ENCODE results near the gene SMARCC2. TPM values are rescaled to one million over a fixed set of nuclear protein-coding genes. Genes with fewer than 3 reads are reported as not detected.

The SMARCC2 gene
- total RNA-seq, 1 experiment from 2014 or later, result 150 TPM

DNA sequence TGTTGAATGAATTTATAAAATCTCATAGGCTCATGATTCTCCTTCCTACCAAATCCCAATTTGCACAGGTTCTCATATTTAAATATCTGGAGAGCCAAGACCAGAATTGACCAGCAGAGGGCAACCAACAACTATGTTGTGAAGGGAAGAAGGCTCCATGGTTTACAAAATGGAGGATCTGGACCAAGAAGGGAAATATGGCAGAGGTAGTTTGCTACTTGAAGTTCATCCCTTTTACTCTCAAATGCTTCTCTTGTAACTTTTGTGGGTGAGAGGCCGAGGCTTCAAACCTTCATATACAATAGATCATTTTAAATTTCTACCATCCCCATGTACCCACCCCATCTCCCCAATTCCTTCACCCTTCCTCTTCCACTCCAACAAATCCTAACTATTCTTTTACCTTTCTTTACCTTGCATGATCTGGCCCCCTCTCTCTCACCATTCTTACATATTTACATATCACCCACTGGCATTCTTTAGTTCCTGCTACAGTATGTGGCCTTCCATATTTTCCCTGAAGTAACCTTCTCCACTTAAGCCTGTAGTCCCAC is 3.8 kb upstream of the SMARCC2 start:
- Mint-ChIP-seq H3K36me3 (ENCODE audit: insufficient read depth, unreplicated experiment) (peaks cover 29% of the 10 kb centered on the region), H3K9me3 (ENCODE audit: low read depth, unreplicated experiment) (no peaks in the 10 kb centered on the region), H3K4me1 (ENCODE audit: low read depth, unreplicated experiment) (peaks cover 34% of the 10 kb centered on the region), H3K27me3 (ENCODE audit: unreplicated experiment) (no peaks in the 10 kb centered on the region), H3K27ac (ENCODE audit: unreplicated experiment) (peak overlapping the region; percentile 8), H3K4me3 (ENCODE audit: low read depth, unreplicated experiment) (no peak overlapping the region)
- TF ChIP-seq, protein P1, sequence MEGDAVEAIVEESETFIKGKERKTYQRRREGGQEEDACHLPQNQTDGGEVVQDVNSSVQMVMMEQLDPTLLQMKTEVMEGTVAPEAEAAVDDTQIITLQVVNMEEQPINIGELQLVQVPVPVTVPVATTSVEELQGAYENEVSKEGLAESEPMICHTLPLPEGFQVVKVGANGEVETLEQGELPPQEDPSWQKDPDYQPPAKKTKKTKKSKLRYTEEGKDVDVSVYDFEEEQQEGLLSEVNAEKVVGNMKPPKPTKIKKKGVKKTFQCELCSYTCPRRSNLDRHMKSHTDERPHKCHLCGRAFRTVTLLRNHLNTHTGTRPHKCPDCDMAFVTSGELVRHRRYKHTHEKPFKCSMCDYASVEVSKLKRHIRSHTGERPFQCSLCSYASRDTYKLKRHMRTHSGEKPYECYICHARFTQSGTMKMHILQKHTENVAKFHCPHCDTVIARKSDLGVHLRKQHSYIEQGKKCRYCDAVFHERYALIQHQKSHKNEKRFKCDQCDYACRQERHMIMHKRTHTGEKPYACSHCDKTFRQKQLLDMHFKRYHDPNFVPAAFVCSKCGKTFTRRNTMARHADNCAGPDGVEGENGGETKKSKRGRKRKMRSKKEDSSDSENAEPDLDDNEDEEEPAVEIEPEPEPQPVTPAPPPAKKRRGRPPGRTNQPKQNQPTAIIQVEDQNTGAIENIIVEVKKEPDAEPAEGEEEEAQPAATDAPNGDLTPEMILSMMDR (IDR thresholded peaks at IDR 0.05; ENCODE audit: unreplicated experiment), result peak; percentile 60
- DNase-seq, result peak; percentile 85
- CTCF ChIA-PET, result no interaction called here
- no TSS peak for BruUV-seq (replicated peaks)
- intact Hi-C loops (cut with micrococcal nuclease; ENCODE audit: unreplicated experiment), result loop anchor here (1.0 kb wide), 1 partner anchor 29 kb away; no protein-coding TSS in a partner anchor

DNA sequence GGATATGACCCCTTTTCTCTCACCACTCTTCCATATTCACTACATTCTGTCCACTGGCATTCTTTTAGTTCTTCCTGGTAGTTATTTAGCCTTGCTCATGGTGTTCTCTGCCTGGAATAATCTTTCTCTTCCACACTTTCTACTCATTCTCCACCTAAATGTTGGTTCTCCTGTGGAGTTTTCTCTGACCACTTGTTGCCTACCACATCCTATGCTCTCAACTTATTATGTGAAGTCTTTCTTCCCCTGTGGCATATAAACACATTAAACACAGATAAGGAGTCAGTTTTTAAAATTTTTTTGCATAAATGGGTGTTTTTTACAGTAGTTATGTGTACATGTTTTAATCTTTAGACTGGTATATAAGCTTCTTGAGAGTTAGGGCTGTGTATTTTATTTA is 3.3 kb upstream of the SMARCC2 start:
- intact Hi-C loops (cut with micrococcal nuclease; ENCODE audit: unreplicated experiment), result no loop called here
- Mint-ChIP-seq H3K27me3 (ENCODE audit: unreplicated experiment) (no peaks in the 10 kb centered on the region), H3K9me3 (ENCODE audit: low read depth, unreplicated experiment) (no peaks in the 10 kb centered on the region), H3K4me3 (ENCODE audit: low read depth, unreplicated experiment) (no peak overlapping the region), H3K4me1 (ENCODE audit: low read depth, unreplicated experiment) (peaks cover 39% of the 10 kb centered on the region), H3K27ac (ENCODE audit: unreplicated experiment) (no peak overlapping the region), H3K36me3 (ENCODE audit: insufficient read depth, unreplicated experiment) (peaks cover 34% of the 10 kb centered on the region)
- TF ChIP-seq, protein P1 (IDR thresholded peaks at IDR 0.05; ENCODE audit: unreplicated experiment), result no peak
- CTCF ChIA-PET, result no interaction called here
- DNase-seq, result no peak
- no TSS peak for BruUV-seq (replicated peaks)

GRCh38 chr12:56190695-56191155 is 1.4 kb upstream of the SMARCC2 start:
- TF ChIP-seq, protein P1 (IDR thresholded peaks at IDR 0.05; ENCODE audit: unreplicated experiment), result no peak
- H3K27ac Mint-ChIP-seq (ENCODE audit: unreplicated experiment), result peak overlapping the region; percentile 98
- intact Hi-C loops (cut with micrococcal nuclease; ENCODE audit: unreplicated experiment), result loop anchor here (1.0 to 2.0 kb wide), 2 partner anchors 64 to 274 kb away; no protein-coding TSS in a partner anchor
- no peaks in the 10 kb centered on the region for H3K9me3 Mint-ChIP-seq (ENCODE audit: low read depth, unreplicated experiment)
- CTCF ChIA-PET, result interaction anchor here (0.6 to 3.8 kb wide), 8 partner anchors 16 to 1674 kb away, joined by 3 to 53 read pairs (median 14); partner anchors contain the start of genes ESYT1, LACRT, RNF41 and ZC3H10
- DNase-seq, result no peak
- no TSS peak for BruUV-seq (replicated peaks)
- H3K27me3 Mint-ChIP-seq (ENCODE audit: unreplicated experiment), result no peaks in the 10 kb centered on the region
- peaks cover 45% of the 10 kb centered on the region for H3K36me3 Mint-ChIP-seq (ENCODE audit: insufficient read depth, unreplicated experiment)
- peaks cover 41% of the 10 kb centered on the region for H3K4me1 Mint-ChIP-seq (ENCODE audit: low read depth, unreplicated experiment)
- H3K4me3 Mint-ChIP-seq (ENCODE audit: low read depth, unreplicated experiment), result peak overlapping the region; percentile 89

DNA sequence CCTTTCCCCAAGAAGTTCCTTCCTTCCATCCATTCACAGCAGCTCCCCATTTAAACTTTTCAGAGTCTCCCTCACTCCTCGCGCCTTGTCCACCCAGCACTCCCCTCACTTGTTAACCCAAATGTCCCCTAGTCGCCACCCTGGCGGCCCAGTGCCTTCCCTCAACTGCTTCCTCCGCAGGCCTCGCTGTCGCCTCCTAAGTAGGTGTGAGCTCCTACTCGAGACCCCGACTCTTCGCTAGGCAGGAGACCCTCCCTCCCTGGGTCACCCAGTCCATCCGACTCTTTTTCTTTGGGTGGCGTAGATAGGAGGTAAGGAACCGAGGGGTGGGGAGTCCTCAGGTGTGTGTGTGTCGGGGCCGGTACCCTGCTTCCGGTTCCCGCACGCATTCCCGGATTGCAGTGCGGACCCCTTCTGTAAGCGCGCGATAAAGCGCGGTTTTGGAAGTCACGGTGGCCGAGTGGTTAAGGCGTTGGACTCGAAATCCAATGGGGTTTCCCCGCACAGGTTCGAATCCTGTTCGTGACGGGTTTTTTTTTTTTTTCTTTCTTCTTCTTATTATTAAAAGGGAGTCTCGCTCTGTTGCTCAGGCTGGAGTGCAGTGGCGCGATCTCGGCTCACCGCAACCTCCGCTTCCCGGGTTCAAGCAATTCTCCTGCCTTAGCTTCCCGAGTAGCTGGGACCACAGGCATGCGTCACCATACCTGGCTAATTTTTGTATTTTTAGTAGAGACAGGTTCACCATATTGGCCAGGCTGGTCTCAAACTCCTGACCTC is 823 bp upstream of the SMARCC2 start:
- H3K4me1 Mint-ChIP-seq (ENCODE audit: low read depth, unreplicated experiment), result peaks cover 41% of the 10 kb centered on the region
- peak overlapping the region; percentile 89 for H3K4me3 Mint-ChIP-seq (ENCODE audit: low read depth, unreplicated experiment)
- no TSS peak for BruUV-seq (replicated peaks)
- intact Hi-C loops (cut with micrococcal nuclease; ENCODE audit: unreplicated experiment), result loop anchor here (1.0 to 10.0 kb wide), 4 partner anchors 63 to 274 kb away; partner anchors contain the start of genes RPS26 and ZC3H10
- H3K36me3 Mint-ChIP-seq (ENCODE audit: insufficient read depth, unreplicated experiment), result peaks cover 48% of the 10 kb centered on the region
- no peaks in the 10 kb centered on the region for H3K9me3 Mint-ChIP-seq (ENCODE audit: low read depth, unreplicated experiment)
- TF ChIP-seq, protein P1 (IDR thresholded peaks at IDR 0.05; ENCODE audit: unreplicated experiment), result peak; percentile 11
- CTCF ChIA-PET, result interaction anchor here (0.6 to 3.8 kb wide), 20 partner anchors 14 to 1673 kb away, joined by 3 to 53 read pairs (median 6); partner anchors contain the start of genes ESYT1, LACRT, MYL6 and PA2G4
- H3K27ac Mint-ChIP-seq (ENCODE audit: unreplicated experiment), result peak overlapping the region; percentile 98
- peak; percentile 96 for DNase-seq
- no peaks in the 10 kb centered on the region for H3K27me3 Mint-ChIP-seq (ENCODE audit: unreplicated experiment)
